Left lobe of liver (tissue), 2 donors: Measurements from ENCODE around the gene EPB41L4A. TPM values are rescaled to one million over a fixed set of nuclear protein-coding genes. Genes with fewer than 3 reads are reported as not detected.
"Not testable (repeated sequence)": the region's sequence is repeated elsewhere in the genome, so short reads cannot be mapped to it uniquely, and the experiment has no call there.

ENCODE experiments used
- ATAC-seq: fragments of 200-7000 bp; cut with Tn5 transposase; one replicate; pipeline ENCODE4 v1.9.1; 2020; ENCODE audit warnings: mild to moderate bottlenecking, moderate library complexity
- DNase-seq: peaks from one replicate; pipeline ENCODE4 v3.0.0-alpha.2; 2020; ENCODE audit warnings: low spot score
- total RNA-seq: library from RNA; stranded (reverse); gene quantifications from one replicate; pipeline ENCODE4 v1.2.1, GENCODE V29; 2021
- donor health status: DM: no; HTN: no; CAD: no; lungs with moderate emphysema.
- donor health status: DM: no; HTN: yes; CAD: no.

EPB41L4A gene
- total RNA-seq, 1 donor from 2014 or later: 3.1 TPM

- not testable (repeated sequence) for ATAC-seq, DNase-seq
These were observed 58.3 kb downstream of the EPB41L4A start for GRCh38 chr5:112360740-112361139.

DNA sequence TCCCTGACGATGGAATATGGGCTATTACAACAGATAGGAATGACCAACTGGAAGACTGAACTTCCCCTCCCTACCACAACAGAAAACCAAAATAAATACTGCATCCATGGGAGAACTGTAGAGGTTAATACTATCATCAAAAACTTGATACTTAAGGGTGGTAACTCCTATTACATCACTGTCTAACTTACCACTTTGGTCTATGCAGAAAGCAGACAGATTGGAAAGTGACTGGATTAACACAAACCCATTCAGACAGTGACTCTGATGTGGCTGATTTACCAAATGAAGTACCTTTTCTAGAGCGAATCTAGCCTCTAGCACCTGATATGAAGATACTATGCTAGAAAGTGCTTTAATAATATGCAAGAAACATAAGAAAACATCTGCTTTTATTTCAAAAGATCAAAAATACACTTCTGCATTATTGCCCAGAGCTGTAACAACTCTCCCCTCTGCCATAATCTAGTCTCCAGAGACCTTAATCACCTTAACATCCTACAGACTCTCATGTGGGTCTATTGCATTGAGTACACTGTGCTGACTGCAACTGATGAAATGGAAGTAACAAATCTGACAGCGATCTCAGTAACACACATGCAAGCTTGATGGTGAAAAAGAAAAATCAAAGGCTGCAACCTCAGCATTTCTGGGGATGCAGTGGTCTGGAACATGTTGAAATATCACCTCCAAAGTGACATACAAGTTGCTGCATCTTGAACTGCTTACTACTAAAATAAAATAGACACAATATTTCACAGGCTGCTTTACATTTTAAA, 62.7 kb downstream of the EPB41L4A start:
- DNase-seq: no peak
- no peak for ATAC-seq

DNA sequence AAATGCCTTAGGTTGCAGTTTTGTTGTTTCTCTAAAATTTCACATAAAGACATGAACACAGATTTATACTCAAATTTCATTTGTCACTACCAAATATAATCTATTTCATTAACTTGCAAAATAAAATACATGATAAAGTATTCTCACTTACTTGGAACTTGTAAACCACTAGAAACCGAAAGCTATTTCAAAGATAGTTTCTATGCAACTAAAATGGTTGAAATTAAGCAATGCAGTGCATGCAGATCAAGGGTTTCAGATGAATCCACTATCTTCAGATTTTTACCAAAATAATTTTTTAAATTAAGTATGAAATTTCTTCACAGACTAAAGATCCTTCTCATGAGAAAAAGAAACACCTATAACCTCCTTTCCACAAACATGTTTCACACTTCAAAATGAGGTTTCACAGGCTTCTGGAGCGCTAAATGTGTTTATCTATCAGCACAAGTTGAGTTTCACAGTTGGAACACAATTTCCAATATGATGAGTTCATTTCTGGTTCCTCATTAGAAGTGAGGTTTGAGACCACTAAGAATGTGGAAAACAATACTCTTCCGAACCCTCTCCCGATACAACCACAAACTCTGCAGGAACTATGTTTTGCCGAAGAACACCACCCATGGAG, 63.9 kb downstream of the EPB41L4A start:
- DNase-seq (no peak), ATAC-seq (no peak)

DNA sequence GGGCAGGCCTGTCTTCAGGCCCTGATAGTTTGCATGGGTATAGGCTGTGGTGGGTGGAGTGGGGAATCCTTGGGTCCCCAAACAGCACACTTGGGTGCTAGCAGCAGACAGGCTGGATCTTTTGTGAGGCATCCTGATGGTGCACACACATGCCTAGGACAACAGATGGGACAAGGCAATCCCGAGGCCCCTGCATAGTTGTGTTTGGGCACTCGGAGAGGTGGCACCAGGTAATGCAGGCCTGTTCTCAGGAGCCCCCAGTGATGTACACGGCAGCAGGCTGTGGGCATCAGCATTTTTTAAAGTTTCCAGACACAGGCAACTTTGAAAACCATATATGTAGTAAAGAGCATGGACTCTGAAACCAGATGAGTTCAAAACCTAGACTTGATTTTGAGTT, 65.4 kb downstream of the EPB41L4A start:
- ATAC-seq: no peak
- no peak for DNase-seq

DNA sequence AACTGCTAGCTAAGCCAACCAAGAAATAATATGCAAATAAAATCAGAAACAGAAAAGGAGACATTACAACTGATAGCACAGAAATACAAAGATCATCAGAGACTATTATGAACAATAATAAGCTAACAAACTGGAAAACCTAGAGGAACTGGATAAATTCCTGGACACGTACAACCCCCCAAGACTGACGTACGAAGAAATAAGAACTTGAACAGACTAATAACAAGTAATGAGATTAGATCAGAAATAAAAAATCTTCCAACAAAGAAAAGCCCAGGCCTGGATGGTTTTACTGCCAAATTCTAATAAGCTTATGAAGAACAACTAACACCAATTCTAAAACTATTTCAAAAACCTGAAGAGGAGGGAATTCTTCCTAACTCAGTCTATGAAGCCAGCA, 67.9 kb downstream of the EPB41L4A start:
- DNase-seq (no peak), ATAC-seq (no peak)

DNA sequence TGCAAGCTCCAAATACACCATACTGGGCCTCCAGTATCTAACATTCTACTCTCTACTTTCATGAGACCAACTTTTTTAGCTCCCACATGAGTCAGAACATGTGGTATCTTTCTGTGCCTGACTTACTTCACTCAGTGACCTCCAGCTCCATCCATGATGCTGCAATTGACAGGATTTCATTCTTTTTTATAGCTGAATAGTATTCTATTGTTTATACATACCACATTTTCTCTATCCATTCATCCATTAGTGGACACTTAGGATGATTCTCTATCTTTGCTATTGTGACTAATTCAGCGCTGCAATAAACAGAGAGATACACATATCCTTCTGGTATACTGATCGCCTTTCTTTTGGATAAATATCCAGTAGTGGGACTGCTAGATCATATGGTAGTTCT, 68.5 kb downstream of the EPB41L4A start:
- DNase-seq (no peak), ATAC-seq (no peak)

- DNase-seq (no peak), ATAC-seq (no peak)
These were observed 69.7 kb downstream of the EPB41L4A start for GRCh38 chr5:112349371-112349770.

- ATAC-seq (no peak), DNase-seq (no peak)
These were observed 70.2 kb downstream of the EPB41L4A start for GRCh38 chr5:112348915-112349314.

GRCh38 chr5:112348387-112348786, 70.7 kb downstream of the EPB41L4A start:
- no peak for DNase-seq
- no peak for ATAC-seq

DNA sequence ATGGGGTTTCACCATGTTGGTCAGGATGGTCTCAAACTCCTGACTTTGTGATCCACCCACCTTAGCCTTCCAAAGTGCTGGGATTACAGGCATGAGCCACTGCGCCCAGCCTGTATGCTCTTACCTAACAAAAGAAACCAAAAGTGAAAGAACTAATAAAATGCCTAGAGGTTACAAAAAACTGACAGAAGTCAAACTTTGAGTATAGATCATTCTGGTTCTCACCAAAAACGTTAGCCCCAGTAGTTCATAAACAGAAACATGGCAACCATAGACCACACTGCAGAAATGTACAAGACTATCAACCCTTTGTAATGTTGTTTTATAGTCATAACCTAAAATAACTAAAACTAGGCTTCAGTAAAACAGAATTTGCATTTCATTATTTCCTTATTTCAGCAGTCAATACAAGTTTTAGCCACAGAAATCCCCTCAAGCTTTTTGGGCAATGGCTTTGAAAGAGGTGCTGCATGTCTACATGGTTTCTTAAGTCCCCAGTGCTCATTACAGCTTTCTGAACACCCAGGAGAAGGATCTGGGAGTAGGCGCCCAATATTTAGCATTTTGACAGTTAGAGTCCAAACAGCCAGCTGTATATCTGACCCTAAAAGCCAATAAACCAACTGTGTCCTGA, 72.5 kb downstream of the EPB41L4A start:
- no peak for ATAC-seq
- DNase-seq: no peak

GRCh38 chr5:112344540-112344939, 74.5 kb downstream of the EPB41L4A start:
- ATAC-seq (no peak), DNase-seq (no peak)

DNA sequence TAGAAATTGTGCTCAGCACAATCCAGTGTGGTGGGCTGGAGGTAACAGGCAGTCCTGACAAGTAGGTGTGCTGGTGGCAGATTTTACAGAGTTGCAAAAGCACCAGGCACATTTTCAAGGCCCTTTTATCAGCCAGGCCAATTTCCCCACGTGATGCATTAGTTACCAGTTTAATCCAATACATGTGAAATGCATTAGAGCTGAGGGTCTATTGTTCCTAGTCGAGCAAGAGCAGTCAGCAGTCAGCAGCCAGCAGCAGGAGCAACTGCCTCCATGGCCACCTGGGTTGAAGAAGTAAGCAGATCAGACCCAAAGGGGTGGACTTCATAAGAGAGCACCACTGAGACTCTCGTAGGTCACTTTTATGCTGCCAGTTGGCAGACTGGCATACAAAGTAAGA, 76.7 kb downstream of the EPB41L4A start:
- no peak for DNase-seq
- no peak for ATAC-seq

DNA sequence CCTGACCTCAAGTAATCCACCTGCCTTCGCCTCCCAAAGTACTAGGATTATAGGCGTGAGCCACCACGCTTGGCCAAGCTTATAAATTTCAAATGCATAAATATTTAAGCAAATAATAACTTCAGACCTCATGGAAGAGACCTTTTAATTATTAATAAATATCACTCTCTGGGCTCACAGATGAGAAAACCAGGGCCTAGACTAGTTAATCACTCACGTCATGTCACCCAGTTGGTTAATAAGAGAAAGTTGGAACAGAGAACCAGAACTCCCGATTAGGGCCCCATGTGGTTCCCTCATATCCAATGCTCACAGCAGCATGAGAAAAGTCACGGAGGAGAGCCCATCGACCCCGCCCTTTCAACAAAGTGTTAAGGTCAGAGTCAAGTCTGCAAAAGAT, 79.3 kb downstream of the EPB41L4A start:
- no peak for ATAC-seq

GRCh38 chr5:112338681-112339337, 80.3 kb downstream of the EPB41L4A start:
- ATAC-seq (peak; percentile 89), DNase-seq (peak; percentile 72)

More for the DNA sequence above, 79.3 kb downstream of the EPB41L4A start:
- no peak for DNase-seq

DNA sequence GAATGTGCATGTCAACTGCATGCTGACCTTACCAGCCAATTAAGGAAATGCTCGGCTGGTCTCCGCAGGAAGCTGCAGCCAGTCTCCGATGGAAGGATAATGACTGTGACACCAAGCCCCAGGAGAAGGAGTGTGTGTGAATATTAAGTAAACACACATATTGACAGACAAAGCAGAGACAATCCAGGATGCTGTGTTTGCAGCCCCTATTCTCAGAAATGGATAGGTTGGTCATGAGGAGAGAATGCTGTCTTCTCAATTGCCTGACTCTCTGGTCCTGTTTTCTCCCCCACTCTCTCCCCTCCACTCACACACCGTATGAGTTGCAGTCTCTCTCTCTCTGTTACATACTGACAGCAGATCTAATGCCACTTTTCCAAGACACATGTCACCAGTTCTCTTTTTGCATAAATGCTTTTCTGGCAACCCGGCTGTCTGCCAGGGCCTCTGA, 85.7 kb downstream of the EPB41L4A start:
- ATAC-seq (no peak), DNase-seq (no peak)

DNA sequence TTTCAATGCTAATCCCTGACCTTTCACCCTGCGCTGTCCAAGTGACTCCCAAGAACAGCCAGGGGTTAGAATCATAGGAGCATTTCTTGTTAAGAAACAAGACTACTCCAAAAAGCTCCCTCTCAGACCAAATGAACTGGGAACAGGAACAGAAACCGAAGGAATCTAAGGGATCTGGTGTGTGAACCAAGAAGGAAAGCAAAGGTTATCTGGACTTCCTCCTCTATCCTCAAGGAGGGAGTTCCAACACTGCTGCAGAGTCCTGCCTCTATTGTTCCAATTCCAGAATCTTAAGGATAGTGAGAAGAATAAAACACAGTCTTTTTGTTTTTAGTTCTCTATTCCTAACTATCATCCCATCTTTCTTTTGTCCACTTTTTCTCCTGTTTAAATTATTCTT, 87.2 kb downstream of the EPB41L4A start:
- ATAC-seq (peak; percentile 27), DNase-seq (no peak)

- ATAC-seq (no peak), DNase-seq (no peak)
These were observed 89.5 kb downstream of the EPB41L4A start for GRCh38 chr5:112329419-112330090.

- ATAC-seq: no peak
- no peak for DNase-seq
These were observed 95.9 kb downstream of the EPB41L4A start for GRCh38 chr5:112323166-112323565.

GRCh38 chr5:112320408-112320807, 98.7 kb downstream of the EPB41L4A start:
- ATAC-seq (no peak), DNase-seq (no peak)

- DNase-seq (no peak), ATAC-seq (no peak)
These were observed 100.7 kb downstream of the EPB41L4A start for GRCh38 chr5:112318346-112318745.

DNA sequence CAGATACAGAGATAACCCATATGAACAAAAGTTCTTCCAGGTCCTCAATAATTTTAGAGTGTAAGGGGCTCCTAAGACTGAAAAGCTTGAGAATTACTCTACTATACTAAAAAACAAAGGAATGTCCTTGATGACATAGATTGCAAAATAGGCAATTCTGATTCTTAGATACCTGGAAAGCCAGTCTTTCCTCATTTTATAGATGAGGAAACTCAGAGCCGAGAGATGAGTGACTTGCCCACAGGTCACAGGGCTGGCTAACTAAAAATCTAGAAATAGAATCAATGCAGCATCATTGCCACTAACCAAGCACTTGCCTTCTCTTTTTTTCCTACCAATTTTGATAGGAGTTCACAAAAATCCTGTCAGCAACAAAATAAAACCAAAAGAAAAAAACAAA, 101.2 kb downstream of the EPB41L4A start:
- DNase-seq (no peak), ATAC-seq (no peak)
